Right cardiac atrium (tissue), 5 donors: ENCODE measurements around the gene DLK1. TPM values are rescaled to one million over a fixed set of nuclear protein-coding genes. Genes with fewer than 3 reads are reported as not detected.
A peak's percentile ranks its signal among the peaks of the same experiment; 100 is the strongest.

Source experiments
- ATAC-seq, 2 donors: fragments of 200-7000 bp; cut with Tn5 transposase; one replicate each; pipeline versions ENCODE4 v1.8.0 to v1.9.1; 2020; ENCODE audit warnings: moderate library complexity in 2 of 2, mild to moderate bottlenecking in 1 of 2
- DNase-seq, 3 donors: peaks; one replicate each; pipeline ENCODE4 v3.0.0-alpha.2; 2020
- H3K27ac ChIP-seq: one replicate; pipeline ENCODE4 v1.5.1; 2013; ENCODE audit warnings: mild to moderate bottlenecking, low read length, control low read depth, moderate library complexity
- H3K27me3 ChIP-seq: one replicate; pipeline ENCODE4 v1.6.1; 2013; ENCODE audit not compliant: control insufficient read depth, insufficient read depth
- H3K4me1 ChIP-seq: one replicate; pipeline ENCODE4 v1.6.1; 2013; ENCODE audit warnings: low read length; ENCODE audit not compliant: control insufficient read depth, insufficient read depth
- H3K4me3 ChIP-seq: one replicate; pipeline ENCODE4 v1.5.1; 2013; ENCODE audit warnings: low read length, control low read depth
- H3K9me3 ChIP-seq: one replicate; pipeline ENCODE4 v1.6.1; 2013; ENCODE audit warnings: low read length; ENCODE audit not compliant: control insufficient read depth
- WGBS: extraction: QIAGEN DNeasy Blood & Tissue Kit; methylation state at CpG from one replicate; pipeline ENCODE4 v1.1.7; 2013; 5-methylcytosine and 5-hydroxymethylcytosine counted together
- intact Hi-C, 4 donors: fragments of 100-400 bp; cut with DNase I; formaldehyde crosslinking; loops; one replicate each; pipeline versions ENCODE4 v1.11.0 to v1.14.0; 2022 to 2023
- polyA plus RNA-seq: library from polyadenylated mRNA; stranded (reverse); fragments of 200-250 nt; gene quantifications from one replicate; pipeline ENCODE4 v1.2.3, GENCODE V29; 2013
- total RNA-seq, 4 donors: library from RNA; stranded (reverse); fragmentation: NEBNext Ultra II Directional; extraction: Animal tissue kit (Norgen Biotek cat#: 25700); gene quantifications; one replicate each; pipeline ENCODE4 v1.2.1, GENCODE V29; 2021
- donor health status: healthy with polysubstance abuse.
- donor health status: DM: no; HTN: yes; CAD: no.
- donor health status: DM: no; HTN: no; CAD: no.
- donor health status: DM: no; HTN: yes; CAD: no; lungs with severe emphysema.
- donor health status: DM: yes; HTN: yes; CAD: no.

Gene DLK1
- total and polyA plus RNA-seq, 5 donors = 0.07 TPM; not detected in 4

GRCh38 chr14:100706200-100706599 lies 20.5 kb upstream of the DLK1 start:
- H3K9me3 ChIP-seq = no peaks in the 10 kb centered on the region
- no peaks in the 10 kb centered on the region for H3K4me1 ChIP-seq
- no peak overlapping the region for H3K4me3 ChIP-seq
- WGBS = 64% methylated on average over 13 of the region's 13 CpGs
- intact Hi-C loops = no loop called here
- H3K27me3 ChIP-seq = no peaks in the 10 kb centered on the region
- no peak for DNase-seq
- H3K27ac ChIP-seq = no peak overlapping the region
- ATAC-seq = no peak

- 89% methylated on average over 5 of the region's 5 CpGs for WGBS
- H3K4me3 ChIP-seq = no peak overlapping the region
- intact Hi-C loops = no loop called here
- no peak overlapping the region for H3K27ac ChIP-seq
- DNase-seq (no peak), ATAC-seq (no peak)
- no peaks in the 10 kb centered on the region for H3K9me3 ChIP-seq
- no peaks in the 10 kb centered on the region for H3K4me1 ChIP-seq
- no peaks in the 10 kb centered on the region for H3K27me3 ChIP-seq
These were observed 19.8 kb upstream of the DLK1 start for GRCh38 chr14:100706860-100707259.

- Histone ChIP-seq H3K4me1 (no peaks in the 10 kb centered on the region), H3K9me3 (no peaks in the 10 kb centered on the region), H3K27me3 (no peaks in the 10 kb centered on the region), H3K4me3 (no peak overlapping the region), H3K27ac (no peak overlapping the region)
- 40% methylated on average over 40 of the region's 40 CpGs for WGBS
- ATAC-seq (peak; percentile 37 to 57), DNase-seq (peak; percentile 38 to 77 (median 76))
- intact Hi-C loops = no loop called here
These were observed 18.0 kb upstream of the DLK1 start for GRCh38 chr14:100708425-100709288.

GRCh38 chr14:100709289-100710284 lies 17.1 kb upstream of the DLK1 start:
- H3K27ac ChIP-seq = no peak overlapping the region
- H3K4me3 ChIP-seq = peak overlapping the region; percentile 23
- WGBS = 14% methylated on average over 59 of the region's 59 CpGs

DNA sequence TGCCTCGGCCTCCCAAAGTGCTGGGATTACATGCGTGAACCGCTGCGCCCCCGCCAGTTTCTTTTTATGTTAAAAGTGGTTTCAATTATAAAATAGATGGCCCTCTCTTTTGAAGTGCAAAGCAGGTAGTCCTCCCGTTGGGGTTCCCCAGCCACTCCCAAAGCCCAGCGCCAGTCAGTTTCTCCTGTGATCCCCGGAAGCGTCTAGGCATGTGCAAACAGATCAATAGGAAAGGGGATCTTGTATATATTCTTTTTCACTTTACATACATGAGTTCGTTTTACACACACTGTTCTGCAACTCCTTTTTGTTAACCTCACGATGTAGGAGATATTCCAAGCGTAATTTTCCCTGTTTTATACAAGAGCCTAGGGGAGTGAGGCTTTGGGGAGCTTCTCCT lies 16.3 kb upstream of the DLK1 start:
- intact Hi-C loops = no loop called here
- Histone ChIP-seq H3K27ac (no peak overlapping the region), H3K4me1 (no peaks in the 10 kb centered on the region), H3K27me3 (no peaks in the 10 kb centered on the region), H3K4me3 (no peak overlapping the region), H3K9me3 (no peaks in the 10 kb centered on the region)
- DNase-seq = peak in 1 of 3 donors; percentile 17
- ATAC-seq = no peak
- WGBS = 91% methylated on average over 12 of the region's 12 CpGs

More at GRCh38 chr14:100709289-100710284, 17.1 kb upstream of the DLK1 start:
- no peaks in the 10 kb centered on the region for H3K27me3 ChIP-seq
- intact Hi-C loops = no loop called here
- DNase-seq (peak in 1 of 3 donors; percentile 73), ATAC-seq (peak; percentile 30 to 60)
- no peaks in the 10 kb centered on the region for H3K9me3 ChIP-seq
- H3K4me1 ChIP-seq = no peaks in the 10 kb centered on the region

DNA sequence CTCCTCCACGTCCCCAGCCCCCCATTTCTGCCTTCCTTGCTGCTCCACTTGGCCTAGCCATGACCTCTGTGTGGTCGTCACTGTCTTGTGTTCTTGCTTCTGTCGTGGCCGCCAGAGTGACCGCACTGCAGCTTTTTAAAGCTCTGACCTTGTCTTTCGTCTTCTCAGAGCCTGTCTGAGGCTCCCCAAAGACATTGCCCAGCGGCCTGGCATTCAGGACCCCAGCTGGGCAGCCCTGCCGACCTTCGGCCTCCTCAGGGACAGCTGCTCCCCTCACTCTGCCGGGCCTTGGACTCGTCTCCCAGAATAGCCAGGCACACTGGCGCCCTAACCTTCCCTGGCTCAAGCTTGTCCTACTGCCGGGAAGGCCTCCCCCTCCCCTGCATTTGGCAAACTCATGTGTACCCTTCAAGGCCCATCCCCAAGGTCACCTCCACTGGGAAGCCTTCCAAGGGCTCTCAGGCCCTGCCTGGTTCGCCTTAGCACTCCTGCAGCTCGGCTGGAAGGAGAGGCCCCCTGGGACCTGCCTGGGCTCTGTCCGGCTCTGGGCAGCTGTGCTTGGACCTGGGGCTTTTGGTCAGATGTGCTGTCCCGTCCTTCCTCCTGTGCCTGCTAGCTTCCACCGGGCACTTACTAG lies 15.7 kb upstream of the DLK1 start:
- H3K4me1 ChIP-seq = no peaks in the 10 kb centered on the region
- no peak overlapping the region for H3K4me3 ChIP-seq
- WGBS = 78% methylated on average over 18 of the region's 18 CpGs
- no peak overlapping the region for H3K27ac ChIP-seq
- ATAC-seq = no peak
- DNase-seq = peak in 1 of 3 donors; percentile 49
- no peaks in the 10 kb centered on the region for H3K9me3 ChIP-seq
- no peaks in the 10 kb centered on the region for H3K27me3 ChIP-seq
- intact Hi-C loops = no loop called here

- Histone ChIP-seq H3K4me3 (no peak overlapping the region), H3K9me3 (no peaks in the 10 kb centered on the region), H3K27me3 (no peaks in the 10 kb centered on the region), H3K27ac (no peak overlapping the region), H3K4me1 (no peaks in the 10 kb centered on the region)
- no peak for ATAC-seq
- intact Hi-C loops = no loop called here
- DNase-seq = peak in 1 of 3 donors; percentile 64
- WGBS = 59% methylated on average over 12 of the region's 12 CpGs
These were observed 15.2 kb upstream of the DLK1 start for GRCh38 chr14:100711493-100711892.

DNA sequence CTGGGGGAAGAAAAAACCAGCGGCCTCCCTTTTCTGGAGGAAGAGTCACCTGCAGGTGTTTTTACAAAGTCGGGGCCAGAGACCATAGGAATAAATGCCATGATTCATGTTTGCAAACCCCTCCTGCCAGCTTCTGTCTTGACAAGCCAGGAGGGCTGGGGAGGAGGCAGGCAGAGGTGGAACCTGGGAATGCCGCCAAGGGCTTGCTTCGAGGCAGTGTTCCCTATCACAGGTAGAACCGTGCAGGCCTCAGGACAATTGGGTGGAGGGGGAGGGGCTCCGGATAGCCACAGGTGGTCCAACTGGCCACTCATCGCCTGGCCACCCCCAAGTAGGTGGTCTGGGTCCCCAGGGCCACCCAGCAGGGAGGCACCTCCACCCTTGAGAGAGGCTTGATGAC lies 14.2 kb upstream of the DLK1 start:
- Histone ChIP-seq H3K4me3 (no peak overlapping the region), H3K27me3 (no peaks in the 10 kb centered on the region), H3K4me1 (no peaks in the 10 kb centered on the region), H3K27ac (no peak overlapping the region), H3K9me3 (no peaks in the 10 kb centered on the region)
- intact Hi-C loops = no loop called here
- DNase-seq = no peak
- ATAC-seq = no peak
- 82% methylated on average over 7 of the region's 7 CpGs for WGBS

DNA sequence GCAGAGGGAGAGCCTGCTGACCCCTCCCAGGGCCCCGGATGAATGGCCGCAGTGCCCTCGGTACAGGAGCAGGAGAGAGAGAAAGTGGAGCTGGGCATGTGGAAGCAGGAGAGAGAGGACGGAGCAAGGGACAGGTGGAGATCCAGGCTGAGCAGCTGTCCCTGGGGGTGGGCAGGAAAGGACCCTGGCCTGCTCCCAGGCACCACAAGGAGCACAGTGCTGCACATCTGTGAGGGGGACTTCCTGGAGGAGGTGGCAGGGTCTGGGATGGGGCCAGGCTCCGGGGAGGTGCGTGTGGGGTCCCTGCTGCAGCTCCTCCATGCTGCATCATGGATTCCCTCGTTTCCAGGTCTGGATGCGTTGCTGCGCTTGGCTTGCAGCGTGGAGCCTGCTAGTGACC lies 13.0 kb upstream of the DLK1 start:
- no peak overlapping the region for H3K4me3 ChIP-seq
- intact Hi-C loops = no loop called here
- no peaks in the 10 kb centered on the region for H3K4me1 ChIP-seq
- no peak for DNase-seq
- ATAC-seq = no peak
- H3K27me3 ChIP-seq = no peaks in the 10 kb centered on the region
- no peaks in the 10 kb centered on the region for H3K9me3 ChIP-seq
- 67% methylated on average over 10 of the region's 10 CpGs for WGBS
- H3K27ac ChIP-seq = no peak overlapping the region

DNA sequence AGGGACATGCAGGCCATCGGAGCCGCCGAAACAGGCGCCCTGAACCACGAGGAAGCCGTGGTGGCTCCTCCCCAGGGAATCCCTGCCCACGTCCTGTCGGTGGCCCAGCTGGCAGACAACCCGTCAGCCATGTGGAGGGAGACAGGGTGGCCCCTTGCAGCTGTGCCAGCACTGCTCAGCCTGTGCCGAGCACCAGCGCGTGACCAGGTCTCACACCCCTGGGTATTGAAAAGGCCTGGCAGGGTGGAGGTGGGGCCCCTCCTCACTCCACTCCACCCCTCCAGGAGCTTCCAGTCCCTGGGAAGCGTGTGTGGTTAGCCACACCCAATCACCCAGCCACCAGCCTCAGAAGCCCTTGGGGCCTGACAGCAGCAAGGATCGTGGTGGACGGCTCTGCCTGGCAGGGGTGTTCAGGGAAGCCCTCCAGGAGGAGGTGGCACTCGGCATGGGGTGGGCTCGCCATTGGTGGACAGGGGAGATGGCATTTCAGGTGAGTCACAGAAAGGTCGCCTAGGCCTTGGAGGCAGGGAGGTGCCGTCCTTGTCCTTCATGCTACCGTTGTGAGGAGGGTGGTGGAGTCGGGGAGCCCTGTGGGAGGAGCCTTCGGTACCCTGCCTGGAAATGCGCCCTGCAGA lies 12.3 kb upstream of the DLK1 start:
- Histone ChIP-seq H3K27me3 (no peaks in the 10 kb centered on the region), H3K9me3 (no peaks in the 10 kb centered on the region), H3K4me3 (no peak overlapping the region), H3K27ac (no peak overlapping the region), H3K4me1 (no peaks in the 10 kb centered on the region)
- intact Hi-C loops = no loop called here
- peak in 1 of 2 donors; percentile 40 for ATAC-seq
- WGBS = 64% methylated on average over 23 of the region's 23 CpGs
- DNase-seq = no peak
